GM04503 (cell line): Measurements from ENCODE around the gene TOX3.

ENCODE experiments used
- DNase-seq: peaks from one replicate; pipeline ENCODE4 v3.0.0-alpha.2; 2012; ENCODE audit warnings: low read depth

Gene TOX3

DNA sequence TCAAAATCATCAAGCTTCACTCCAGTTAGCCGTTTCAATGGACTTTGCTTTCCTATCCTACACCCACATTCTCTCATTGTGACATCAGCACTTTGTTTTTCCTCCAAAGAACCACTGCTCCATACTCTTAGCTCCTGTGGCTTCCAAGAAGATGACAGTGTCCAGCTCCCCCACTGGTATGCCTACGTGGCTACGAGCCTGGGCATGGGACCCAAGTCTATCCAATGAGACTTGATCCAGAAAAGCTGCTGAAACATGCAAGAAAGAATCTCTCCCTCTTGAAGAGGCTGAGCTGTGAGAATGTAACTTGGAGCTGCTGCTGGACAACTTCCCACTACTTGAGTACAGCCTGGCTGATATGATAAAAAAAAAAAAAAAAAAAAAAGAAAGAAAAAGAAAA is 9.4 kb downstream of the TOX3 start:
- no peak for DNase-seq

DNA sequence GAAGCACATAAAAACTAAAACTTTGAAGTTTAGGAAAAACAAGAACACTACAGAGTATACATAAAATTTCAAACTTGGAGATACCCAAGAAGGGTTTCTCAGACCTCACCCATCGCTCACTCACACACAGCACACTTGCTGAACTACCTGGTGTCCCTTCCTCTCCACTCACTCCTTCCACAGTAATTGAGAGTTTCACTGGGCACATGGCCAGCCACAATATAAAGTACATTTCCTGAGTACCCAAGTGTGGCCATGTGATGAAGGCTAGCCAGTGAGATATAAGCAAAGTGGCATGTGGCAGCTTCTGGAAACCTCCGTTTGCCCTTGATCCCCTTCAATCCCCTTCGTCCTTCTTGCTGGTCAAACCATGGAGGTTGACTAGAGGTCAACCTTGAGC is 11.9 kb downstream of the TOX3 start:
- DNase-seq, result no peak

DNA sequence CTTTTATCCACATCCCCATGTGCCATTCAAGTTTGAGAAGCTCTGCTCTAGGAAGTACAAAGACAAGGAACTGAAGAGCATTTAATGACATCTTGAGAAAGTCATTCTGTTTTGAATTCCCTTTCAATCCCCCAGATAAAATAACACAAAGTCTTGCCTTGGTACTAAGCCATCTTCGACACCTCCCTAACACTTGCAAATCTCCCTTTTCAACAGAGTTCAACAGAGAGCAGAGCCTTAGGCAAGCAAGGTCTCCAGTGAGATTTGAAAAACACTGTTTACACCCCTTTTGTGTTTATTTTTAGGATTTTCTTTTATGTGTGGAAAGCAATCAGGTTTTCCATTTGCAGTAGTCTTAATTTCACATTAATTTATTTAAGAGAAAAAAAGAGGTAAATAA is 13.6 kb downstream of the TOX3 start:
- no peak for DNase-seq

DNA sequence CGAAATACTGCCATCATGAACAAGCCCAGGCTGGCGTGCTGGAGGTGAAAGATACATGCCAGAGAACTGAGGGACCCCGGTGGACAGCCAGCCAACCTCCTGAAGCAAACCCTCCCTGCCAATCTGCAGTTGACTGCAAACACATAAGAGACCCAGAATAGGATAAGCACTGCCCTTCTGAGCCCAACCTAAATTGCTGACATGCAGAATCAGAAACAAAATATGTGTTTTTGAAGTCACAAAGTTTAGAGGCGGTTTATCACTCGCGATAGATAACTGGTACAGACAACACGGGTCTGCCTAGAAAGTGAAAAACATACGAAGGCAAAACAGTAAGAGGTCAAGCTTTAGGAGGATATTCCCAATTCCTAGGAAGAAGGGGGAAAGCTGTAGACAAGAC is 14.6 kb downstream of the TOX3 start:
- no peak for DNase-seq

DNA sequence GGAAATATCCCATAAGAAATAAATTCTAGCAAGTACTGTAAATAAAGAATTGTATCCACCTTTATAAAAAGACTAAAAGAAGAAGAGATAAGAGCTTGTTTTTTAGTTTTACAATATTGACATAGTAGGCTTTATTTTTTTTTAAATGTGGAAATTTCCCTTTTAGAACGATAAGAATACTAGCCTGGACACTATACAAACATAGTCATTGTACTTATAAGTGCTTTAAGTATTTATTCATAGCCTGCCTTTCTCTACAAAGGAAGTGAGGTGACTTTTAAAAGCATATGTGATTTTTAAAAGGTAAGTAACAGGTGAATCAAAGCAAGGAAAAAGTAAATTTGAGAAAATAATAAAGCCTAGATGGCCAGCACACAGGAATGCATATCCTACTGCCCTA is 17.7 kb downstream of the TOX3 start:
- DNase-seq, result no peak

DNA sequence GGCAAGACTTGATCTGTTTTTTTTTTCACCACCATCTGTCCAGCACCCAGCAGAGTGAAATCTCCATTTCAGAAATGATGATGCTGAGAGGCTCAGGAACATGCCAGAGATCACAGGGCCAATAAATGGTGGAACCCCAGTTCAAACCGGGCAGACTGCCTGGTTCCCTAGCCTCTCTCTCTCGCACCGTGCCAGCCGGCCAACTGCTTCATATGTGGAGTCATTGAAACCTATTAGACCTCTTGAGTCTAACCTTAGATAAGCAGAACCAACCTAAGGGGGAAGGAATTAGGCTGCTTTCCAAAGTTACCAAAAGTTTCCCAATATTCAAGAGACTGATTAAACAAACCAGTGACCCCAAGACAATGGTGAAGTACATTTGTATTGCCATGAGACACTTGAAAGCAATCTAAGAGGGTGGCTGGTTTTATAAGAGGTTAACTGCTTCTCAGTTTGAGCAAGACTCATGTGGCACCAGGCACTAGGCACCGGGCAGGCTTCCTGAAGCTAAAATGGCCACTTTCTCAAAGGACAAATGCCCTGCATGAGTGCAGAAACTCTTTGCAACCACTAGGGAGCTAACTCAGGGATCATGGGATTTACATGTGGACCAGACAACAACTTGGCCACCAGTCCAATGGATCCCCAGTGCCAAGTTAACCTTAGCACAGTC is 18.4 kb downstream of the TOX3 start:
- no peak for DNase-seq

DNA sequence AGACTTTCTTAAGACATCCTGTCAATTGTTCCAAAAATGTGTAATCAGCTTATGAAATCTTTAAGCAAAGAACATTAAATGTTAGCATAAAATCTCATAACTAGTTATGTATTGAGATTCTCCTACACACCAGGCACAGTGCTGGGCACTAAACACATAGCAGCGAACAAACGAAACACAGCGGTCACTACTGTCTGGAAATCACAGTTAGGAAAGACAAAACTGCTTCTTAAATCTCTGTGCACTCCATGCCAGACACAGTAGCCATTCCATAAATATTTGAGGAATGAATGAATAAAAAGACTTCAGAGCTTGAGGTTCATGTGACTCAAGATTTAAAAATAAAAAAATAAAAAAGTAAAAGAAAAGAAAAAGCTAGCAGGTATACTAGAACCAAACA is 20.1 kb downstream of the TOX3 start:
- DNase-seq, result no peak

DNA sequence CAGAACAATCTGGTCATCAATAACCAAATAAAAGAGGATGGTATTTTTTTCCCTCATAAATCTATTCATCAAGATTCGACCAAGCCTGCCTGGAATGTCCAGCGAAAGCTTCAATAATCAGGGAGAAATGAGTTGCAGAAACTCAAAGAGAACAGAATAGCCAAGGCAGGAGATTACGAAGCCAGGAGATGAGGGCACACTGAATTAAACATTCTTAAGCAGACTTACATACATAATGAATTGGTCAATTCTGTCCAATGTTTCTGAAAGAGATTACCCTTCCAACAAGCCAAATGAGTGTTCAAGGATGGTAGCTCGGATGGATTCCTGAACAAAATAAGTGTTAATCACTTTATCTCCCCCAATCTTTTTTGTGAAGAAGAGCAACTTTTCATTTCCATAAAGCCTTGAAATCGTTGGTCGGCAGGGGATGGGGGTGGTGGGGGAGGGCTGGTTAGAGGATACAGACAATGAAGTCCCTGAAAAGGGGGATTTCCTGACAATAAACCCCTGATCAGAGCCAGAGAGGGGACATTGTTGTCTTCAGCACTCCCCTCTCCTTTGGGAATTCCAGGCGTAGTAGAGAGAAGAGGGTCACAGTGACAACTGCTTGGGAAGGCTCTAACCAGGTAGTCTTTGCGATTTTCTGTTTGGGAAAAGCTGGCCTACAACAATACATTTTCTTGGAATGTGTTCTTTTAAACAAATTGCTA is 20.7 kb downstream of the TOX3 start:
- no peak for DNase-seq

DNA sequence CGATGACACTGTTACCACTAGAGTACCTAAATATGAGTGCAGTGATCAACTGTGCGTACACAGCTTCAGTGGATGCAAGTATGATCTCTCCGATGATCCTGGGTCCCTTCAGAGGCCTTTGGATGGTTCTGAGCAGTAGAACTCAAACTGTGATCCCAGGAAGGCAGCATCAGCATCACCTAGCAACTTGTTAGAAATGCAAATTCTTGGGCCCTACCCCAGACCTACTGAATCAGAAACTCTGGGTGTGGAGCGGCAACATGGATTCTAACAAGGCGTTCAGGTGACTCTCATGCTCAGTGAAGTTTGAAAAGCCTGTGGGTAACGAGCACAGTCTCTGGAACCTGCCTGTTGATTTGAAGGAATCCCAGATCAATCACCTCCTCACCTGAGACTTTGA is 25.4 kb downstream of the TOX3 start:
- no peak for DNase-seq

DNA sequence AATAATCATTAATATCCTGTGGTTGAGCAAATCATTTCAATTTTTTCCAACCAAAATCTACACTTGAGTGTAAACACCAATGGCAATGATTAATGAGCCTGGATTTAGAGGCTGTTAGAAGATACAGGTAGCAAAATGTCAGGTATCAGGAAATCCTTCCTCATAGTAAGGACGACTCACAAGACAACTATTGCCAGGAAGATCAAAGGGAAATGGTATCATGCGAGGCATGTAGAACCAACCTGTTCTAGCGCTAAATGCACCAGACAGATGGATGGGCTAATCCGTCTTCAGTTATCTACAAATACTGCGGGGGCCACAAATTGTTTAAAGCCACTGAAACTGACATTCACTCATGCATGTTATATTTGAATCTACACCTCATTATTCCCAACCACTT is 28.1 kb downstream of the TOX3 start:
- no peak for DNase-seq

DNA sequence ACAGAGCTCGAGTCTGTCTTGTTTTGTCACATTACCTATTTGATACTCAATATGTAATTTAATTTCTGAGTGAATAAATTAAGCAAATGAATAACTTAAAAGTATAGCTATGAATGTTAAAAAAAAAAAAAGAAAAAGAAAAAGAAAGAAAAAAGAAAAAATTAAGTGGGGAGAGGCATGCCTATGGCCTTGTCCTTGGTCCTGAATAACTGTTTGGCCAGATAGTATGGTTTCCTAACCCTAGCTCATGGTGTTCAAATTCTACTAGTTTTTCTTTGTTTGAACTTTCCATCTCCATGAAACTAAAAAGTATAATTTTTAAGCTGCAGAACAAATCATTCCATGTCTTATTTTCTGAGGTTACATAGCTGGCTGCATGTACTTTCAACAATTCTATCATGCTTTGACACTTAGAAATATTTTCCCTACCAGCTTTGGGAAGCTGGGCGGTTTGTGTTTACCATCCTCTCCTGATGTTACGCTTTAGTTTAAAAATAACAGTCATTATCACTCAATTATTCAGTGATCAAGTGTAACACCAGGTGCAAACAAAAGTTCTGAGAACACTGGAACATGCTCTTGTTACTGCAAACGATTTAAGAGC is 31.8 kb downstream of the TOX3 start:
- DNase-seq, result no peak

DNA sequence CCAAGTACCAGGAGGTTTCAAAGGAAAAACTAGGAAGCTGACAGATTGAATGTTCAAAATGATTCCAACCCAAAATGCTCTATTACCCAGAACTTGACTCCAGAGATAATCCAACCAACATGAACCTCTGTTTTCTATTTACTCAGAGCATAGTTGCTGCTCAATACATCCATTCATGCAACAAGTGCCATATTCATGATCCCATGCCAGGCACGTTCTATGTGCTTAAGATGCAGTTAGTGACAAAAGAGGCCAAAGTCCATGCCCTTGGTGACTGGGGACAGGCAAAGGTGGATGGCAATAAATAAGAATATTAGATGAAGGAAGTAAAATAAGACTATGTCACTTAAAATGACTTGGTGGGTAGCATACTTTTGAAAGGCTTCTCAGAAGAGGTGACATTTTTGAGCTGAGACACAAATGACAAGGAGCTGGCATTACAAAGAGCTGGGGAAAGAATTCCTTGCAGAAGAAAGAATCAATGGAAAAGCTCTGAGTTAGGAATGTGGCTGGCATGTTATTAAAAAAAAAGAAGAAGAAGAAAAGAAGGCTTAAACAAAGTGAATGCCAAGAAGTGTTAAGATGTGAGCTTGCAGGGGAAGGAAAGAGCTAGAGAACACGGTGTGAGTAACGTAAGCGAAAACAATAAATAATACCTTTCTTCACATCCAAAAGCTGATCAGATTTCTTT is 34.5 kb downstream of the TOX3 start:
- DNase-seq, result no peak

DNA sequence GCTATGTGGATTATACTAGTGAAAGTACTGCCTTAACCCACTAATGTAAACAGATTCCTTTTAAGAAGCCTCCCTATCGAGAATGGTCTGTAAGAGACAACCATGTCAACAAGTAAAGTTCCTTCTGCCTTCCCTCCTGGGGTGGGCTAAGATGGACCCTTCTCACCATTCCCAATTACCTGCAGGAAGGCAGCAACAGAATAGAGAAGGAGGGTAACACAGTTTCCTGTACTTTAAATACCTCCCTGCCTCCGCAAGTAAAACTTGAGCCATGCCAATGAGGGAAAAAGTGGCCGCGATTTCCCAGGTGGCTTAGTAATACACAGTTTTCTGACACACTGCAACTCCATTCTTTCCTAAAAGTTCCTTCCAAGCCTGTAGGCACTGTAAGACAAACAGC is 45.2 kb downstream of the TOX3 start:
- no peak for DNase-seq

DNA sequence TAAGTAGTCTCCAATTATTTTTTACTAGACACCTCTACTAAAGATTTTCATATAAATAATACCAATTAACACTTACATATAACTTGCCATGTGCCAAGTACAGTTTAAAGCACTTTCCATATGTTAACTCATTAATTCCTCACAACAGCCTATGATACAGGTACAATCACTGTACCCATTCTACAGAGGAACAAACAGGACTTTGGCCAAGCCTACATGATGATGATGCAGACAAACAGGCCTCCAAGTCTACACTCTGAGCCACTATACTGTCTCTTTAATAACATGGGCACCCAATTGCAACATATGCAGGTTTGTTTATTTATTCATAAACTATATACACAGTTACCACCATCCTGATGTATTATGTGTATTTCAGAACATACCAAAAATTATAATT is 46.0 kb downstream of the TOX3 start:
- DNase-seq, result no peak

DNA sequence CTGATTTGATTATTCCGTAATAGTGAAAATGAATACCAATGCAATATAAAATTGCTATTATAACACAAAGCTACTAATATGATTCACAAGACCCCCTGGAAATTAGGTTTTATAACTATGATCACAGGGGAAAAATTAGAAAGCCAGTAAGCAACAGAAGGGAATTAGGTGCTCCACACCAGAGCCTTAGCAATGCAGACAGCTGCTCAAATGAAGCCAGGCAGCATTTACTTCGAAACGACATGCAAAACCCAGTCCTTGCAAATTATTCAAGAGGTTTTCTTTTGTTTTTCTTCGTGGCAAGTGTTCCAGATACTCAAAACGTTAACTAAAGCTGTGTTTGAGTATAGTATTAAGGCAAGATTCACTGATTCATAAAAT is 47.9 kb downstream of the TOX3 start:
- DNase-seq, result no peak

DNA sequence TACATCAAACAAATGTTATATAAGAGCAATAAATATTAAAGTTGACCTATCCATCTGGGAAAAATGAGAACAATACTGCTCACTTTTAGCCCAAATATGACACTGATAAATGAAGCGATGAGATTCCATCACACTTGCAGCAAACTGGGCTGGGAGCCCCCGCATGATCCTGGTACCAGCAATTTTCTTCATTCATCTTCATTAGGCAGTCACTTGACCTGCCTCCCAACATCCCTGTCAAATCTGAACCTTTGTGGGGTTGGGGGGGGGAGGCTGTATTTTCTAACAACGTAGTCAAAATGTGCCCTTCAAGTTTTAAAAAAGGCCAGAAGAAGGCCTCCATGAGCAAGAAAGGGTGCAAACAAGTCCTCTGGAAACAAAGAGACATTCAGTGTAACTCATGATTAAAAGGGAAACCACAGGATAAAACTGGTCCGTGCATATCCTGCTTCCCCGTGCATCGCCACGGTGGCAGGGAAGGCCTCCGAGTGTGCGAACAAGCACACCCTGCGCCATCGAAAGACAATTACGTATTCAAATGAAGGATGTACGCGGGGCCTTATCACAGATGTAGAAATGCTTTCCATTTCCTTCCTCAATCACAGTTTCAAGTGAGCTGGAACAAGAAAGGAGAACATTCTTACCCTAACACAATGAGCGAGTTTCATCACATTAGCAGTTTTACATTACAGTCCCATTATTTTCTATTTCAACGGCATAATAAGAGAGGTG is 48.4 kb downstream of the TOX3 start:
- DNase-seq, result no peak

DNA sequence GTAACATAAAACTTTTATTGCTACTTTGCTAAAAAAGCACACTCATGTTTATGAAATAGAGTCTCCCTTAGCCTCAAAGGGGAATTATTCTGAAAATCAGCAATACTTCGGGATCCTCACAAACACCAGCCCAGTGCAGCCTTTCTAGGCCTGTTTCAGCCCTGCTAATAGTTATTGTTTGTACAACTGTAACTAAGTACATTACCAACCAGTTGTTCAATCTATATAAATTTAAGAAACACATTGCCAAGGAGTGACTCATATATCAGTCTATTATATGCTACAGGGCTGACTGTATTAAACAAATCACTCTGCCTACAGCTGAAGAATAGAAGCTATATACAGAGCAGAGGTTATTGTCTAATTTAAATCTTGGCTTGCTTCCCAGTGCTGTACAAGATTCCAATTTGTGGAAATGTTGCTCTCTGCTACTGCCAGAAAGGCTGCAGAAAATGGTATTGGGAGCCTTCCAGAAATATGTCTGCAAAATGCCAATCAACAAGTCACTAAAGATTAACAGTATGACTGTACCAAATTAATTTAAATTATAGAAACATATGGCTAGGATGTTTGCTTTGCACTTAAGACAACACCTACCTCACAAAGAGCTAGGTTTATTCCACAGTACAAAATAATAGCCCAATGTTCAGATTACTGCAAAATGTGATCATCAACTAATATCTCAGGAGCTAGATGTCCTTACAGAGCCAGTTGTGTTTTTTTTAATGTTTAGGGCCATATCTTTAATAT is 49.7 kb downstream of the TOX3 start:
- no peak for DNase-seq

DNA sequence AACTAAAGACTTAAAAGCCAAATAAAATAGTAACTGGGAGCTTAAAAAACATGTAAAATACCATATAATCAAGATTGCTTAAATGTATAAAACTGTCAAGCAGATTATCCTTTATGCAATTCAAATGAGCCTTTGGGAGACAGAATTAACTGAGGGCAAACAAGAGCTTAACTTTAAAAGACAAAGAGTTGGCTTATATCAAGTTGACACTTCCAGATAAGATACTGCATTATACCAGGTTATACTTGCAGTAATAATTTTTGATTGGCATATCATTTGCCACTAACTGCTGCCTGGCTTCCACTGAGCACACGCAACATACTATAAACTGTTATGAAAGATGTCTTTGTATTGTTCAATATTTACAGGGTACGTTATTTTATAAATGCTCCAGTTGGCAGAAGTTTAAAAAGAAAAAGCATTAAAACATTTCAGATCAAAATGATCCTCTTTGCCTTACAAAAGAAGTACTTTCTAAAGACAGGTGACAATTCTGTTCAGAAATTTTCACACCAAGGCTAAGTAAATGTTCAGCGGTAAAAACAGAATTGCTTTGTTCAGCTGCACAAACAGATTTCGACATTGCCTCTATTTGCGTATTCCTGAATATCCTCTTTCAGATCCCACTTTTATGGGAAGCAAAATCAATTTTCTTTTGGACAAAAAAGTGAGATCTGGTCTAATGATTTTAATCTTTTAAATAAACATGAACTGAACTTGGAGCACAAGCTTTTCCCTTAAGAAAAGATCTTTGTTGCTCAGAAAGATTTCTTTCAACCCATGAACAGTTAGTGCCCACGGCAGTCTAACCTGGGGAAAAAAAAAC is 50.7 kb downstream of the TOX3 start:
- DNase-seq, result no peak

DNA sequence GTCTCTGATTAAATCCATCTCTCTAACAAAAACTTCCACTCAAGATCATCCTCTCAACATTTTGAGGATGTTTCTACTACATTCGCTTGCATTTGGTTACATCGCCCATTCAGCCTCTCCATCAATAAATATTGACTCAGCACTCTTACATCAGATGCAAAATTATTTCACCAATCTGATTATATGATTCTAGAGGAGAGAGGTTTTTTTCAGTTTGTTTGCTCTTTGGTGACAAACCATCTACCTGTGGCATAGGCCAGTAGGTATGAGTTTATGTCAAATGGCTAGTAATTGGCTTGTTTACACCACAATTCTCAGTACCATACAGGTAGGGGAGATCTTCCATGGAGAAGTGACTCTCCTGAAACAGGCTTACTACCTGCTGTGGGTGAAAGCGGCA is 52.3 kb downstream of the TOX3 start:
- DNase-seq, result no peak

DNA sequence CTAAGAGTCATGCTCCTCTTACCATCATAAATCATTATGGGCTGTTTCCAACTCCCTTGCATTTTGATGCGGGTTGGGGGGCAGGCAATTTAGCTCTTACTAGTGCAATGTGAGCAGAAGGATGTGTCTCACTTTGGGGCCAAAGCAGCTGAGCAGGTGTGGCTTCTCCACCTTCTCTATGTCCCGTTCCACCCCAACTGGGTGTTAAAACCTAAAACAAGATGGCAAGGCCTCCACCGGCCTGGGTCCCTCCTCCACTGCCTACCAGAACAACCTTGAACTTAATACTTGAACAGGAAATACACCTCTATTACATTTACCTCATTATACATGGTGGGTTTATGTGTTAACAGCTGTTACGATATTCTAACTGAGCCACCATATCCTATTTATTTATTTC is 52.8 kb downstream of the TOX3 start:
- no peak for DNase-seq
